ENCODE measurements around the gene DPYSL3.

The DPYSL3 gene

DNA sequence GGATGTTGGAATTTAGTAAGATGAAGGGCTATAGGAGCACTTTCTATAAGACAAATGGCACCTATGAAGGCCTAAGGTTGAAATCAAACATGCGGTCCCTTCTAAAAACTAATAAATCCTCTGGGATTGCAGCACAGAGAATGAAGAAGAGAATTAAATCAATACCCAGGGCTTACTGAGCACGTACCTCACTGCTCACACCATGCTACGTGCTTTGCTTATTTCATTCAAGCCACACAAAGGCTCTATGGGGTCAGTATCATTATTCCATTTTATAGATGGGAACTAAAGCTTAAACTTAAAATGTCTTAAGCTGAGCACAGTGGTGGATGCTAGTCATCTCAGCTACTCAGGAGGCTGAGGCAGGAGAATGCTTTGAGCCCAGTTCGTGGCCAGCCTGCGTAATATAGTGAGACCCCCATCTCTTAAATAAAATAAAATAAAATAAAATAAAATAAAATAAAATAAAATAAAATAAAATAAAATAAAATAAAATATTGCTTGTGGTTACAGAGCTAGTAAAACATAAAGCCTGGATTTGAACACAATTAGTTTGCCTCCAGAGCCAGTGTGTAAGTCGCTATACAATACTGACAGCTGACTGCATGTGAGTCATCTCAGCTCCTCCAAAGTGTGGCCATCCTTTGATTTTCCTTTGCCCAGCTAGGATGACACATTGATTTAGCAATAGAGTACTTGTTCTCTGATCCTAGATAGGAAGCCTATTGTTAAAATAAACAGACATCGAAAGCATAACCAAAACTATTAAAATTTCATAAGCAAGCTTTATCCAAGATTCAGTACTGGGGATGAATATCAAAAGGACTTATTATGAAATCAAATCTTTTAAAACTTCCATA lies 20.9 kb upstream of the DPYSL3 start:
- ATAC-seq (no peak), DNase-seq (no peak)
- peaks cover 2% of the 10 kb centered on the region for H3K27me3 Mint-ChIP-seq
- H3K36me3 Mint-ChIP-seq (ENCODE audit: low read depth): no peaks in the 10 kb centered on the region
- no peaks in the 10 kb centered on the region for H3K4me1 Mint-ChIP-seq
- H3K4me3 Mint-ChIP-seq: no peak overlapping the region
- H3K27ac Mint-ChIP-seq: no peak overlapping the region
- no peaks in the 10 kb centered on the region for H3K9me3 Mint-ChIP-seq

DNA sequence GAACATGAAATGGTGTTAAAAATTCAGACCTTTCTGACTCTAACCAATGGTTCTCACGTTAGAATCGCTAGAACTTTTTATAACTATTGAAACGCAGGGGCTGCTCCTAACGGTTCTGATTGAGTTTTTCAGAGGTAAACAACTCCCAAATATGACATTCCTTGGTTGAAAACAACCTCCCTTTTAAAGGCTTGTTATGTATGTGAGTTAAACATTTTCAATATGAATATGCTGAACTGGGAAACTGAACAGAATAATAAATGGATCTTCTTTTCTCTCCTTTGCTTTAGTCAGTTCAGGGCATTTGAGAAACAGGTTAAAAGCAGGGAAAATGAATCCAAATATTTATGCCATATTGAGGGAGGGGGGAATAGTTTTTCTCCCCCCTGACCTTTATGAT lies 13.2 kb upstream of the DPYSL3 start:
- Mint-ChIP-seq H3K4me1 (no peaks in the 10 kb centered on the region), H3K9me3 (no peaks in the 10 kb centered on the region), H3K4me3 (no peak overlapping the region), H3K36me3 (ENCODE audit: low read depth) (no peaks in the 10 kb centered on the region), H3K27ac (no peak overlapping the region), H3K27me3 (peaks cover 7% of the 10 kb centered on the region)
- ATAC-seq: no peak
- DNase-seq: no peak

- DNase-seq (no peak), ATAC-seq (no peak)
- Mint-ChIP-seq H3K9me3 (no peaks in the 10 kb centered on the region), H3K36me3 (ENCODE audit: low read depth) (no peaks in the 10 kb centered on the region), H3K27ac (no peak overlapping the region), H3K4me1 (no peaks in the 10 kb centered on the region), H3K27me3 (peaks cover 7% of the 10 kb centered on the region), H3K4me3 (no peak overlapping the region)
Measured at GRCh38 chr5:147522435-147522834, 12.6 kb upstream of the DPYSL3 start.

DNA sequence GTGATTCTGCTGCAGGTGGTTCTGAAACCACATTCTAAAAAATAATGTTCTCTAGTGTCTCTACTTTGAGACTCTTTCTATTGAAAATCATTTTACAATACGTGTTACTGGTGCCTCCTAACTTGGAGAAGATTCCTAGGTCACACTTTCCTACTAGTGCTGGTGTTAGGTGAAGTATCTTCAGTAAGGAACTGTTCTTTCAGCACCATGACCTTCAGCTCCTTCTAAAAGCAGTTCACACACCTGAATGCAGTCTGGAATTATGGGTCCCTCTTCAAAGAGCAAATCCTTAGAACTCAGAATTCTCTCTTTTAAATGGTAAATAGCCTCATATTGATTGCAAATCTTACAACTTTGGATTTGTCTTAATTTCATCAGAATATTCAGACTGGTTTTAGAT lies 10.6 kb upstream of the DPYSL3 start:
- Mint-ChIP-seq H3K36me3 (ENCODE audit: low read depth) (no peaks in the 10 kb centered on the region), H3K27ac (no peak overlapping the region), H3K27me3 (peaks cover 7% of the 10 kb centered on the region), H3K9me3 (no peaks in the 10 kb centered on the region), H3K4me1 (no peaks in the 10 kb centered on the region), H3K4me3 (no peak overlapping the region)
- DNase-seq (no peak), ATAC-seq (no peak)

DNA sequence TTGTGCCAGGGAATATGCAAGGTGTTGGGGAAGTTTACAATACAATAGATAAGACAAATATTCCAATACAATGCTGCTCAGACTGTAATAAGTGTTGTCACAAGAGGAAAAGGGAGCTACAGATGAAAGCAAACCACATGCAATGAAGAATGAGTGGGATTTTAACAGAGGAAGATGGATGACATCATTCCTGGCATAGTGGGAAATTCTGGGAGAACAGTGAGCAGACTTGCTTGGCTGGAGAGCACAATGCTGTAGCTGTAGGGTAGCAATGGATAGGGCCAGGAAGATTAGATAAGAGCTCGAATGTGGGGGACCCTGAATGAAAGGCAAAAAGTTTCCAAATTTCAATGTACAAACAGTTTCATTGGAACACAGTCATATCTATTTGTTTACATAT lies 9.5 kb upstream of the DPYSL3 start:
- H3K27ac Mint-ChIP-seq: no peak overlapping the region
- no peaks in the 10 kb centered on the region for H3K36me3 Mint-ChIP-seq (ENCODE audit: low read depth)
- DNase-seq (no peak), ATAC-seq (no peak)
- peaks cover 4% of the 10 kb centered on the region for H3K27me3 Mint-ChIP-seq
- H3K4me3 Mint-ChIP-seq: no peak overlapping the region
- no peaks in the 10 kb centered on the region for H3K4me1 Mint-ChIP-seq
- H3K9me3 Mint-ChIP-seq: no peaks in the 10 kb centered on the region

GRCh38 chr5:147517383-147517782 lies 7.5 kb upstream of the DPYSL3 start:
- no peak for DNase-seq
- H3K4me1 Mint-ChIP-seq: no peaks in the 10 kb centered on the region
- no peak overlapping the region for H3K27ac Mint-ChIP-seq
- no peaks in the 10 kb centered on the region for H3K9me3 Mint-ChIP-seq
- no peak for ATAC-seq
- H3K27me3 Mint-ChIP-seq: peaks cover 2% of the 10 kb centered on the region
- no peaks in the 10 kb centered on the region for H3K36me3 Mint-ChIP-seq (ENCODE audit: low read depth)
- H3K4me3 Mint-ChIP-seq: no peak overlapping the region

DNA sequence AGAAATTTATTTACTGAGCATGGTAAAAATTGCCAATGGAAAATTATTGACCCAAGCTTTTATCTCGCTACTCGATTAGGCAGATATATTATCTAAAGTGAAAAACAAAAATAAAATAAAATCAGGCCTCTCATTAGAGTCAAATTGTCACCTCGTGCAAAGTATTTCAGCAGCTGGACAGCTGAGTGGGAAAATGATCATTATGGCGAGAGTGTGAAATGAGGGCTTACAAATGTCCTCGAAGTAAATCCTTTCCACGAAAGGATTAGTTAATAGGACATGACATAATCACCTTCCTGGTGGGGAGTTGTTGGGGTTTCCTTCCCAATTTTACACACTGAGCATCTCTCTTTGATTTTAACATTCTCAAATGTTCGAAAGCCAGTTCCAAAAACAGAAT lies 5.4 kb upstream of the DPYSL3 start:
- DNase-seq (no peak), ATAC-seq (no peak)
- Mint-ChIP-seq H3K9me3 (no peaks in the 10 kb centered on the region), H3K36me3 (ENCODE audit: low read depth) (peaks cover 2% of the 10 kb centered on the region), H3K27me3 (peaks cover 15% of the 10 kb centered on the region), H3K4me3 (no peak overlapping the region), H3K4me1 (peaks cover 2% of the 10 kb centered on the region), H3K27ac (no peak overlapping the region)

DNA sequence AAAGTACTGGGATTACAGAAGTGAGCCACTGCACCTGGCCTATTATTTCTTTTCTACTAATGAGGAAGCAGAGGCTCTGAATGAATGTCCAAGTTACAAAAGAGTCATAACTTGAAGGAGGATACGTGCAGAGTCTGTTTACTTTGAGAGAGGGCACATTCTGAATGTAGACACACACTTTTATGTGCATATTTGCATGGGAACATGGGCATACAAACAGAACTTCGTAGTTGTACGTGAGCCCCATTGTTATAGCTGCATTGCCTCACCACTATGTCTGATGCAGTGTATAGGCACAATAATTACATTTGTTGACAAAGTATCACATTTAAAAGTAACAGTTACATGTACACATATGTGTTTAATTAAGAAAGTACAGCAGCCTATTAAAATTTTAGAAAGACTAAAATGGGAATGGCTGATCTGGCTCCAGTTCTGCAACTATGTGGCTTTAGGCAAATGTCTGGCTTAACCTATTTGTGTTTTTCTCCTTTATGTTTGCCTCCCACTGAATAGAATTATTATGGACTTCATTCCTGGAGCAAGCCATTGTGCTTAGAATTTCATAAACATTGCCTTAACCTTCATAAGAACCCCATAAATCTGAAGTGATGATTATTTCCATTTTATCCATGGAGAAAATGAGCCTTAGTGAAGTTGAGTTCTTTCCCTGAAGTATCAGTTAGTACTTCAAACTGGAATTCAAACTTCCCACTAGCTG lies 3.0 kb upstream of the DPYSL3 start:
- Mint-ChIP-seq H3K27ac (no peak overlapping the region), H3K4me3 (no peak overlapping the region), H3K27me3 (peaks cover 31% of the 10 kb centered on the region), H3K4me1 (peaks cover 3% of the 10 kb centered on the region), H3K36me3 (ENCODE audit: low read depth) (peaks cover 2% of the 10 kb centered on the region), H3K9me3 (no peaks in the 10 kb centered on the region)
- ATAC-seq (no peak), DNase-seq (no peak)

- no peak overlapping the region for H3K27ac Mint-ChIP-seq
- peaks cover 34% of the 10 kb centered on the region for H3K27me3 Mint-ChIP-seq
- peaks cover 3% of the 10 kb centered on the region for H3K4me1 Mint-ChIP-seq
- peaks cover 2% of the 10 kb centered on the region for H3K36me3 Mint-ChIP-seq (ENCODE audit: low read depth)
- no peak overlapping the region for H3K4me3 Mint-ChIP-seq
- DNase-seq: no peak
- no peak for ATAC-seq
- H3K9me3 Mint-ChIP-seq: no peaks in the 10 kb centered on the region
Measured at GRCh38 chr5:147510885-147511284, 1.0 kb upstream of the DPYSL3 start.

DNA sequence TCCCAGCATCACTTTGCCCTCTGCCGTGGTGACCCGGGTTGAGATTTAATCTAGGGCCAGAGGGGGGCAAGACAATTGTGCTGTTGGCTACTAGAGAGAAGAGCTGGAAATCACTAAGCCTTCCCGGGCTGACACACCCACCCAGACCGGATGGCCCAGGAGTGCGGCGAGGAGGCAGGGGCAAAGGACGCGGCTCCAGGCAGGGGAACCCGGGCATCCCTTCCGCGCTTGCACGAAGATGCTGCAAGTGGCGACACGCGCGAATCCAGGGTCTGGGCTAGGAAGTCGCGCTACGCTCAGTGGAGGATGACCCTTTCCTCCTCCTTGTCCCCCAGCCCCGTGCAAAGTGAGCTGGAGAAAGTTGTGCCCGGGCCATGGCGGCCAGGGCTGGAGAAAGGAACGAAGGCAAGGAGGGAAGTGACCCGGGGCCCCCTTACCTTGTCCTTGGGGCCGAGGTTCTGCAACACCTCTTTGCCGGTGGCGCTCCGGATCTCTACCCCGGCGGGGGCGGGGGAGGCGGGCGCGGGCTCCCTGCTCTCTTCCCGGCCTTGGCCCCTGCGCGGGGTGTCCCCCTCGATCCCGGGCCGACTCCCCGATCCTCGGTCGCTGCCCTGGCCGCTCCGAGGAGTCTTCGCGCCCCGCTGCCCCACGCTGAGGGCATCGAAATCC lies 693 bp downstream of the DPYSL3 start:
- H3K27me3 Mint-ChIP-seq: peaks cover 34% of the 10 kb centered on the region
- H3K9me3 Mint-ChIP-seq: no peaks in the 10 kb centered on the region
- H3K36me3 Mint-ChIP-seq (ENCODE audit: low read depth): peaks cover 2% of the 10 kb centered on the region
- no peak overlapping the region for H3K4me3 Mint-ChIP-seq
- ATAC-seq (no peak), DNase-seq (no peak)
- H3K4me1 Mint-ChIP-seq: peaks cover 3% of the 10 kb centered on the region
- H3K27ac Mint-ChIP-seq: no peak overlapping the region

- Mint-ChIP-seq H3K4me1 (peaks cover 3% of the 10 kb centered on the region), H3K27ac (no peak overlapping the region), H3K36me3 (ENCODE audit: low read depth) (peaks cover 2% of the 10 kb centered on the region), H3K4me3 (no peak overlapping the region), H3K27me3 (peaks cover 34% of the 10 kb centered on the region), H3K9me3 (no peaks in the 10 kb centered on the region)
- ATAC-seq (no peak), DNase-seq (no peak)
Measured at GRCh38 chr5:147508711-147509040, 1.2 kb downstream of the DPYSL3 start.

GRCh38 chr5:147507480-147508126 lies 2.3 kb downstream of the DPYSL3 start:
- H3K27me3 Mint-ChIP-seq: peaks cover 34% of the 10 kb centered on the region
- DNase-seq: no peak
- ATAC-seq: no peak
- H3K9me3 Mint-ChIP-seq: no peaks in the 10 kb centered on the region
- peaks cover 2% of the 10 kb centered on the region for H3K36me3 Mint-ChIP-seq (ENCODE audit: low read depth)
- no peak overlapping the region for H3K4me3 Mint-ChIP-seq
- peaks cover 3% of the 10 kb centered on the region for H3K4me1 Mint-ChIP-seq
- no peak overlapping the region for H3K27ac Mint-ChIP-seq

- Mint-ChIP-seq H3K4me3 (no peak overlapping the region), H3K27me3 (peaks cover 17% of the 10 kb centered on the region), H3K4me1 (no peaks in the 10 kb centered on the region), H3K27ac (no peak overlapping the region), H3K36me3 (ENCODE audit: low read depth) (no peaks in the 10 kb centered on the region), H3K9me3 (no peaks in the 10 kb centered on the region)
- DNase-seq (no peak), ATAC-seq (no peak)
Measured at GRCh38 chr5:147504535-147504934, 5.3 kb downstream of the DPYSL3 start.

GRCh38 chr5:147504011-147504410 lies 5.9 kb downstream of the DPYSL3 start:
- Mint-ChIP-seq H3K9me3 (no peaks in the 10 kb centered on the region), H3K36me3 (ENCODE audit: low read depth) (no peaks in the 10 kb centered on the region), H3K27ac (no peak overlapping the region), H3K4me1 (no peaks in the 10 kb centered on the region), H3K27me3 (peaks cover 16% of the 10 kb centered on the region), H3K4me3 (no peak overlapping the region)
- ATAC-seq: no peak
- no peak for DNase-seq
